Right cardiac atrium (tissue), 5 donors: Measurements from ENCODE around the gene MAML2. TPM values are rescaled to one million over a fixed set of nuclear protein-coding genes. Genes with fewer than 3 reads are reported as not detected.
A peak's percentile ranks its signal among the peaks of the same experiment; 100 is the strongest.

Source experiments
- ATAC-seq, 2 donors: fragments of 200-7000 bp; cut with Tn5 transposase; one replicate each; pipeline versions ENCODE4 v1.8.0 to v1.9.1; 2020; ENCODE audit warnings: moderate library complexity in 2 of 2, mild to moderate bottlenecking in 1 of 2
- DNase-seq, 3 donors: peaks; one replicate each; pipeline ENCODE4 v3.0.0-alpha.2; 2020
- H3K27ac ChIP-seq: one replicate; pipeline ENCODE4 v1.5.1; 2013; ENCODE audit warnings: mild to moderate bottlenecking, low read length, control low read depth, moderate library complexity
- H3K27me3 ChIP-seq: one replicate; pipeline ENCODE4 v1.6.1; 2013; ENCODE audit not compliant: control insufficient read depth, insufficient read depth
- H3K4me1 ChIP-seq: one replicate; pipeline ENCODE4 v1.6.1; 2013; ENCODE audit warnings: low read length; ENCODE audit not compliant: control insufficient read depth, insufficient read depth
- H3K4me3 ChIP-seq: one replicate; pipeline ENCODE4 v1.5.1; 2013; ENCODE audit warnings: low read length, control low read depth
- H3K9me3 ChIP-seq: one replicate; pipeline ENCODE4 v1.6.1; 2013; ENCODE audit warnings: low read length; ENCODE audit not compliant: control insufficient read depth
- WGBS: extraction: QIAGEN DNeasy Blood & Tissue Kit; methylation state at CpG from one replicate; pipeline ENCODE4 v1.1.7; 2013; 5-methylcytosine and 5-hydroxymethylcytosine counted together
- intact Hi-C, 4 donors: fragments of 100-400 bp; cut with DNase I; formaldehyde crosslinking; loops; one replicate each; pipeline versions ENCODE4 v1.11.0 to v1.14.0; 2022 to 2023
- polyA plus RNA-seq: library from polyadenylated mRNA; stranded (reverse); fragments of 200-250 nt; gene quantifications from one replicate; pipeline ENCODE4 v1.2.3, GENCODE V29; 2013
- total RNA-seq, 4 donors: library from RNA; stranded (reverse); fragmentation: NEBNext Ultra II Directional; extraction: Animal tissue kit (Norgen Biotek cat#: 25700); gene quantifications; one replicate each; pipeline ENCODE4 v1.2.1, GENCODE V29; 2021
- donor health status: healthy with polysubstance abuse.
- donor health status: DM: no; HTN: yes; CAD: no.
- donor health status: DM: no; HTN: no; CAD: no.
- donor health status: DM: no; HTN: yes; CAD: no; lungs with severe emphysema.
- donor health status: DM: yes; HTN: yes; CAD: no.

MAML2 gene
- total and polyA plus RNA-seq, 5 donors = 2.7 to 9.9 (median 7.4) TPM

DNA sequence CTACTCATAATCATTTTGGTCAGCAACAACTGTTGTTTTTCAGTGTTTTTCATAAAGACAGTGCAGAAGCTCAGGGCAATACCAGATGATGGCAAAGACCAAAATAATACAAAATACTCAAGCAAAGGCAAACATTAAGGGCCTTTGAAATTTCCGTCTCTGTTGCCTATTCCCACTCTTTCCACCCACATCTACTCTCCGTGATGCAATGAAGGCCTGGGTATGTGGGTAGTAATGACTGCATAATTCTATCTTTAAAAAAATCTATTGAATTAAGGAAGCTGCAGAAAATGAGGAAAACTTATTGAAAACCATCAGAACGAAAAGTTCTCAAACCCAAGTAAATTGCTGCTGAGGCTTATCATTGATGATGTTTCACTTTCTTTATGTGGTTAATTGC is 203.3 kb downstream of the MAML2 start:
- Histone ChIP-seq H3K4me1 (peaks cover 4% of the 10 kb centered on the region), H3K27me3 (no peaks in the 10 kb centered on the region), H3K4me3 (no peak overlapping the region), H3K9me3 (no peaks in the 10 kb centered on the region), H3K27ac (no peak overlapping the region)
- intact Hi-C loops = no loop called here
- WGBS = 81% methylated on average over 3 of the region's 3 CpGs
- ATAC-seq (no peak), DNase-seq (no peak)

DNA sequence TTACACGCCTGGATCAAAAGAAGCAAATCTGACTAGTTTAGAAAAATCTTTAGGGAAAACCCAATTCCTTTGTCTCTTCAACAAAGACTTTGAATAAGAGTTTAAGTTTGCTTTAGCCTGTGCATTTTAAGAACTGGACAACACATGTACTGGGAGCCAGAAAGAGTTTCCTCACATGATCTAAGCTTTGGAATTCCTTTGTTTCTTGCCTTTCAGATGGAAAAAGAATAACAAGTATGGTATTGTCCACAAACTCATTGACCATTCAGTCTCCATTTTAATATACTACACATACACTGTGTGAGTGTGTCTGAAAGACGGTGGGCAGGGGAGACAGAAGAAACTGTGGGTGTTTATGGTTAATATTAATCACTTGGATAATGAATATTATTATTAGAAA is 205.6 kb downstream of the MAML2 start:
- H3K4me3 ChIP-seq = no peak overlapping the region
- no peak for ATAC-seq
- peaks cover 4% of the 10 kb centered on the region for H3K4me1 ChIP-seq
- no peaks in the 10 kb centered on the region for H3K27me3 ChIP-seq
- DNase-seq = no peak
- H3K27ac ChIP-seq = no peak overlapping the region
- 67% methylated on average over 2 of the region's 2 CpGs for WGBS
- intact Hi-C loops = no loop called here
- H3K9me3 ChIP-seq = no peaks in the 10 kb centered on the region

DNA sequence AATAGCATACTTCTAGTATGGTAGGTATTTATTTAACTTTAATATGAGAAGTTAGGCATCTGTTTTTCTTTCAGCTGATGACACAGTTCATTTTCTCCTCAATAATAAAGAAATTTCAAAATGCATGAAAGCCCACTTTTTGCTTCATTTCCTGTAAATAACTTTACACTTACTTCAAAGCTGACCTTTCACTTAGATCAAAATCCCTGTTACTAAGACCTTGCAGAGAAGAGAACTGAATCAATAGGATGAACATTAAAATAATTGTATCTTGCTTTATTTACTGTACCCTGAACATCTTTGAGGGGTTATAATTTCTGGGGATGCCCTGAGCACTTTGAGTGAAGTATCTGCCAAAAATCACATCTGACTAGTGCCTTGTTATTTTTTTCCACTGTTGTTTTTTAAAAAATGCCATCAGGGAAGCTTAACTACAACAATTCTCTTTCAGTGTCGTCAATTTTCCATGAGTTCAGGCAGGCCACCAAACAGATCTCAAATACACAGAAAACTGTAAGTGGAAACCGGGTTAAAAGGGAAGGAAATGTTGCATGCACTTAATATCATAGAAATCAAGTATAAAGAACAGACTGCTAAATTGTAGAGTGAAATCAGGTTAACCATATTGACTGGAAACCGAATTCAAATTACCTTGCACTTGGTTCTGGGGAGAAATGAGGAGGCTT is 206.2 kb downstream of the MAML2 start:
- peaks cover 4% of the 10 kb centered on the region for H3K4me1 ChIP-seq
- DNase-seq (no peak), ATAC-seq (no peak)
- intact Hi-C loops = no loop called here
- H3K27me3 ChIP-seq = no peaks in the 10 kb centered on the region
- 38% methylated on average over 3 of the region's 3 CpGs for WGBS
- H3K9me3 ChIP-seq = no peaks in the 10 kb centered on the region
- no peak overlapping the region for H3K4me3 ChIP-seq
- H3K27ac ChIP-seq = no peak overlapping the region

DNA sequence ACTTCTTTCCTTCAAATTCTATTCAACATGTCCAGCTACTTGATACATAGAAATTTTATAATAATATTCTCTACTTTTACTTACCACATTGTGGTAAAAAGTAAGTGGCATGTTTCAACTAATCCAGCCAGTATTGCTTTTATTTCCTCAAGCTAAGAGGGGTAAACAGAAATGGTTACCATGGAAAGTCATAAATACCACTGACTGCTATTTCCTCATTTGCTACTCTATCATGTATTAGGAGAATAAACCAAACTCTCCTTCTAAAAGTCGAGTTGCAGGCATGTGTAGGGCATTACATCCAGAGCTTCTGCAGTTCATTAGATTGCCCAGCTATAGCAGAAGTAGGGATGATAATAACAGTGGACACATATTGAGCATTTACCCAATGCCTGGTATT is 208.4 kb downstream of the MAML2 start:
- H3K27ac ChIP-seq = no peak overlapping the region
- ATAC-seq = peak in 1 of 2 donors; percentile 45
- no peaks in the 10 kb centered on the region for H3K27me3 ChIP-seq
- WGBS = 17% methylated on average over 1 of the region's 1 CpG
- no peak overlapping the region for H3K4me3 ChIP-seq
- no peak for DNase-seq
- no peaks in the 10 kb centered on the region for H3K9me3 ChIP-seq
- intact Hi-C loops = no loop called here
- peaks cover 4% of the 10 kb centered on the region for H3K4me1 ChIP-seq

DNA sequence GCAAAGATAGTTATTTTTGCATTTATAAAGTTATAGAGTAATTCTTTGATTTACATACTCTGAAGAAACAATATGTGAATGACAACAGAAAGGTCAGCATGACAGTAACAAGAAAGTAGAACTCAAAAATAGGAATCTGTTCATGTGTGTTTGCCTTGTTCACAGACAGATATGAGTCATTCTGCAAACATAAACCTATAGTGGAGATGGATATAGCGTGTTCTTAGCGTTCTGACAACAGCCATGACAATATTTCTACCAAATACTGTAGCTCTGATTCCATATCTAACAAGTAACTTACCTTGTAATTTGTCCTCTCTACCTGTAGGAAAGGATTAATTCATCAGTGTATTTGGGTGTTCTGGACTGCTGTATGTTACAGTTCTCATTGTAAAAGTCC is 210.6 kb downstream of the MAML2 start:
- Histone ChIP-seq H3K9me3 (no peaks in the 10 kb centered on the region), H3K27me3 (no peaks in the 10 kb centered on the region), H3K4me3 (no peak overlapping the region), H3K4me1 (peaks cover 4% of the 10 kb centered on the region), H3K27ac (no peak overlapping the region)
- ATAC-seq (no peak), DNase-seq (no peak)
- WGBS = 93% methylated on average over 2 of the region's 2 CpGs
- intact Hi-C loops = no loop called here

DNA sequence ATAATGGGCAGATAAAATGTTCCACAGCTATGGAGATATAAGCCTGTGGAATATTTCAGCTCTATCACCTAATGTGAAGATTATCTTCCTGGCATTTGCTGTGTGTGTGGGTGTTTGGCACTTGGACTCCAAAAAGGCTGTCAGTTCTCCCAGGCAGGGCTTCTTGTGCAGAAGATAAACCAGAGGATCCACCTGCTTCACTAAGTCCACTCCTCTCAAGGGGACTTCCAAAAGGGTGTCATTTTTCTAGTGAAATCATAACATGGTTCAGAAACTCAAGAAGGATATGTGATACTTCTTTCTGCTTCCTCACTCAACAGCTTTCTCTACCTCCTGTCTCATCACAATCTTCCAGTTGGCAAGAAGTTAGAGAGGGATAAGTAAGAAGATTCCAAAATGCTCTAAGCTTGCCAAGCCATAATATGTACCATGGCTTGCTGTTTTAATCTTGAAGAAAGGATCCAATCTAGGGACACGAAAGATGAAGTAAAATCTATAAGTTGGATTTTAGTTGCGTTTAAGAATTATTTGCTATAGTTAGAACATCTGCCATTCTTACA is 212.9 kb downstream of the MAML2 start:
- H3K27me3 ChIP-seq = no peaks in the 10 kb centered on the region
- ATAC-seq = no peak
- no peaks in the 10 kb centered on the region for H3K9me3 ChIP-seq
- DNase-seq = no peak
- H3K27ac ChIP-seq = no peak overlapping the region
- WGBS = 92% methylated on average over 2 of the region's 2 CpGs
- peaks cover 5% of the 10 kb centered on the region for H3K4me1 ChIP-seq
- intact Hi-C loops = no loop called here
- no peak overlapping the region for H3K4me3 ChIP-seq

DNA sequence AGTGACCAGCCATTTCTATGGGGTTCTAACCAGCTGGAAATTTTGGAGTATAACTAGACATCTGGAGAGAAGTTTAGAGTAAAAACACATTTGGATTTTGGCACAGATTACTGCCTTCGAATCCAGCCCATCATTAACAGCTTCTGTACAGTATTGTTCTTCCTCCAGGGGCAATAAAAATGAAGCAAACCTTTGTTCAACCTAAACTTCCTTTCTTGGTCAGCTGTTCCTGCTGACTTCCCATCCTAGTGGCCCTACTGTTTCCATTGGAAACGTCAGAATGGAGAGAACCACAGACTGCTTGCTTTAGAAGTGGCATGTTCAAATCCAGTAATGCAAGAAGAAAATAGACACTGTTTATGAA is 215.4 kb downstream of the MAML2 start:
- DNase-seq = no peak
- H3K4me1 ChIP-seq = peaks cover 2% of the 10 kb centered on the region
- no peak overlapping the region for H3K4me3 ChIP-seq
- intact Hi-C loops = no loop called here
- H3K27me3 ChIP-seq = no peaks in the 10 kb centered on the region
- ATAC-seq = no peak
- 37% methylated on average over 2 of the region's 2 CpGs for WGBS
- H3K9me3 ChIP-seq = no peaks in the 10 kb centered on the region
- H3K27ac ChIP-seq = no peak overlapping the region

DNA sequence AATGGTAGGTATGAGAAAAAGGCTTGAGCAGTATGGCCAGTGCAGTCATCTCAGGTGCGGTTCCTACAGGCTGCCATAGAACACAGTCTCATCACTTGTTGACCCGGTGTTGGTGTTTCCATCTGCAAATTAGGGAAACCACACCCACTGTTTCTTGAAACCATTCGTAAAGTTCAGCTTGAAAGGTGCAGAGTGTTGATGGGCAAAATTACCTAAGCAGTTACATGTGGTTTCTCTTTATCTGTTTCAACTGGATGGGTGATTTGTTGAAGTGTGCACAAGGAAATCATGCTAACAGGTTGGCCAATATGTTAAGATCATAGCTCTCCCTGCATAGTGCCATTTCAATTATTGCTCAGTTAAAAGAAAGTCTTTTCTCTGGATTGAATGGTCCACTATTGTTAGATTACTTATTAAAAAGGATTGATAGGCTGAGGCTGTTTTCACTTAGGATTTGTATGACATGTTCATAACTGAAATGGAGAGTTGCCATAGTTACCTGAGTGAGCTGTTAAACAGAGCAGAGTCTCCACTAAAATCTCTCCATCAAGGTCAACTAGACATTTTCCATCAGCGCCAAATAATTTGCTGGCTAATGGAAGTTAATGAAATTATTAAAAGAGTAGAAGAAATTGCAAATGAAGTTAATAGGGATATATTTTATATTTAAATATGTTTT is 215.9 kb downstream of the MAML2 start:
- ATAC-seq (no peak), DNase-seq (no peak)
- H3K27ac ChIP-seq = no peak overlapping the region
- H3K27me3 ChIP-seq = no peaks in the 10 kb centered on the region
- no peak overlapping the region for H3K4me3 ChIP-seq
- intact Hi-C loops = no loop called here
- peaks cover 2% of the 10 kb centered on the region for H3K4me1 ChIP-seq
- no peaks in the 10 kb centered on the region for H3K9me3 ChIP-seq
- WGBS = 83% methylated on average over 4 of the region's 4 CpGs

DNA sequence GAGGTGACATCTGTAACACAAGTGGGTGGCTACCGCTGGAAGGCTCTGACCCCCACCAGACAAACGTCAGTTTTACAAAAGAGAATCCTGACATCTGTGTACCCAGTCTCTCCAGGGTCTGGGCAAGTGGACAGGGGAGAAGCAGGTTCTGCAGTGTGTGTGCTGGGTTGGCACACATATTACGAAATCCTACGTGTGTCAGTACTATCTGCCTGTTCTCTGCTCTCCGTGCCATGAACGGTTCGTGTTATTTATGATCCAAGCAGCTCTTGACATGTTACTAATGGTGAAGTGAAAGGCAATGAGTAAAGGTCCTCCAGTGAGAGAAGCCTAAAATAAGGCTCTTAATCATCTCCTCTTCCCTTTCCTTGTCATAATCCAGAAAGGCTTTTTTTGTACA is 217.6 kb downstream of the MAML2 start:
- Histone ChIP-seq H3K4me3 (no peak overlapping the region), H3K4me1 (peaks cover 2% of the 10 kb centered on the region), H3K9me3 (no peaks in the 10 kb centered on the region), H3K27ac (no peak overlapping the region), H3K27me3 (no peaks in the 10 kb centered on the region)
- 64% methylated on average over 7 of the region's 7 CpGs for WGBS
- ATAC-seq (peak; percentile 32 to 48), DNase-seq (no peak)
- intact Hi-C loops = no loop called here

DNA sequence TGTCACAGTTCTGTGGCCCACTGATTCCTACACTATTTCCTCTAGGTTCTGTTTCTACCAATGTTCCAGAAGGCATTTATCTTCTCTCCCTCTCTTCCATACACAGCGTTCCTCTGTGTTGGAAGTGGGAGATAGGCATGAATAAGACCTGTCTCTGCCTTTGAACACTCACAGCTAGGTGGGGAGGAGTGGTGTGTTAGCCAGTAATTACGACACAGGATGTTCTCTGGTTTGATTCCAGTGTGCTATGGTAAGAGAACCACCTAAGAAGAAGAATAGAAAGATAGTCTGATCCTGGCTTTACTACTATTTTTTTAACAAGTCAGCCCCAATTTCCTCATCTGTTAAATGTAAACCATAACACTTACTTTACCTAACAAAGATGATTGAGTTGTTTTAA is 218.8 kb downstream of the MAML2 start:
- no peak for ATAC-seq
- intact Hi-C loops = no loop called here

DNA sequence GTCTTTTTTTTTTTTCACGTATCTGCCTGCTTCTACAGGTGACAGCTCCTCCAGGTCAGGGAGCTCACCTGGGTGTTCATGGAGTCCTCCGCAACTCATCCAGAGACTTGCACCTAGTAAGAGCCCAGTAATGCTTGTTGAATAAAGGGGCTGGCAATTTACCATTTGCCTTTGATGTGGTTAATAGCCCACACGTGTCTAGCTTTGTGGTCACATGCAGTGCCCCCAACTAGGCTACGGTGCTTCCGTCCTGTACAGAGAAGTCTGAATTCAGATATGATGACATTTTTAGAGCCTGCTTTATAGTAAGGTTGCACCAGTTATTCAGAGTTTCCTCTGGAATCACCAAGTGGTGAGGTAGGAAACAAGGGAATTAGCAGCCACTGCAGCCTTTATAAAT is 219.7 kb downstream of the MAML2 start:
- Histone ChIP-seq H3K4me1 (peaks cover 2% of the 10 kb centered on the region), H3K27ac (no peak overlapping the region), H3K9me3 (no peaks in the 10 kb centered on the region), H3K4me3 (no peak overlapping the region), H3K27me3 (no peaks in the 10 kb centered on the region)
- WGBS = 91% methylated on average over 5 of the region's 5 CpGs
- DNase-seq (no peak), ATAC-seq (no peak)
- intact Hi-C loops = no loop called here

More for the DNA sequence above, 218.8 kb downstream of the MAML2 start:
- no peaks in the 10 kb centered on the region for H3K27me3 ChIP-seq
- no peaks in the 10 kb centered on the region for H3K9me3 ChIP-seq
- no peak overlapping the region for H3K4me3 ChIP-seq
- DNase-seq = no peak
- no peak overlapping the region for H3K27ac ChIP-seq
- WGBS = 91% methylated on average over 2 of the region's 2 CpGs
- peaks cover 2% of the 10 kb centered on the region for H3K4me1 ChIP-seq
